GM23338 (cell line): Measurements from ENCODE around the gene RAB30. TPM values are rescaled to one million over a fixed set of nuclear protein-coding genes. Genes with fewer than 3 reads are reported as not detected.

ENCODE experiments used
- ATAC-seq: fragments of 200-7000 bp; cut with Tn5 transposase; 3 replicates; pipeline ENCODE4 v1.9.1; 2020
- DNase-seq: peaks from one replicate; pipeline ENCODE4 v3.0.0-alpha.2; 2015; ENCODE audit warnings: low spot score
- H2AFZ ChIP-seq: fragments of 200-600 bp; sonication (generic); 2 replicates; pipeline ENCODE4 v1.8.0; 2016; ENCODE audit warnings: antibody characterized with exemption, mild to moderate bottlenecking, moderate library complexity
- H3F3A ChIP-seq: fragments of 200-600 bp; sonication (generic); replicated peaks from 2 replicates; pipeline ENCODE4 v1.8.0; 2017; ENCODE audit warnings: antibody characterized with exemption, mixed run types, low read depth
- H3K27ac ChIP-seq: fragments of 200-600 bp; sonication (generic); 2 replicates; pipeline ENCODE4 v1.6.1; 2016; ENCODE audit warnings: low read depth
- H3K27me3 ChIP-seq: fragments of 200-600 bp; sonication (generic); 2 replicates; pipeline ENCODE4 v1.8.0; 2016; ENCODE audit warnings: mild to moderate bottlenecking, mixed run types, moderate library complexity; ENCODE audit not compliant: insufficient read depth
- H3K36me3 ChIP-seq: fragments of 200-600 bp; sonication (generic); 2 replicates; pipeline ENCODE4 v1.8.0; 2016; ENCODE audit warnings: mild to moderate bottlenecking; ENCODE audit not compliant: insufficient read depth
- H3K4me1 ChIP-seq: fragments of 200-600 bp; sonication (generic); 2 replicates; pipeline ENCODE4 v1.8.0; 2016; ENCODE audit warnings: mild to moderate bottlenecking, moderate library complexity; ENCODE audit not compliant: insufficient read depth
- H3K4me2 ChIP-seq: fragments of 200-600 bp; sonication (generic); 2 replicates; pipeline ENCODE4 v1.7.1; 2017; ENCODE audit warnings: mixed run types
- H3K4me3 ChIP-seq: fragments of 200-600 bp; sonication (generic); 2 replicates; pipeline ENCODE4 v1.6.1; 2016; ENCODE audit warnings: mixed run types
- H3K79me2 ChIP-seq: fragments of 200-600 bp; sonication (generic); replicated peaks from 2 replicates; pipeline ENCODE4 v1.8.0; 2017; ENCODE audit warnings: mild to moderate bottlenecking; ENCODE audit not compliant: insufficient read depth
- H3K9me2 ChIP-seq: fragments of 200-600 bp; sonication (generic); 2 replicates; pipeline ENCODE4 v1.8.0; 2017; ENCODE audit not compliant: insufficient read depth
- H4K20me1 ChIP-seq: fragments of 200-600 bp; sonication (generic); replicated peaks from 2 replicates; pipeline ENCODE4 v1.8.0; 2017; ENCODE audit warnings: mild to moderate bottlenecking; ENCODE audit not compliant: insufficient read depth
- H3K27ac Mint-ChIP-seq: 2 replicates; pipeline ENCODE4 v1.8.0; 2020; ENCODE audit warnings: inconsistent platforms, mild to moderate bottlenecking, moderate library complexity, mixed read lengths
- H3K27me3 Mint-ChIP-seq: 3 replicates; pipeline ENCODE4 v1.8.0; 2022; ENCODE audit warnings: low read depth, mild to moderate bottlenecking, moderate library complexity, mixed read lengths, inconsistent platforms; ENCODE audit not compliant: insufficient read depth, poor library complexity
- H3K36me3 Mint-ChIP-seq: 3 replicates; pipeline ENCODE4 v1.8.0; 2021; ENCODE audit warnings: low read depth, mild to moderate bottlenecking, inconsistent platforms, moderate library complexity, mixed read lengths
- H3K4me1 Mint-ChIP-seq: 3 replicates; pipeline ENCODE4 v1.8.0; 2020; ENCODE audit warnings: mild to moderate bottlenecking, inconsistent platforms, mixed read lengths
- H3K4me3 Mint-ChIP-seq: 3 replicates; pipeline ENCODE4 v1.8.0; 2021; ENCODE audit warnings: moderate library complexity, mild to moderate bottlenecking, inconsistent platforms, mixed read lengths
- H3K9me3 Mint-ChIP-seq: 3 replicates; pipeline ENCODE4 v1.8.0; 2020; ENCODE audit warnings: moderate library complexity, mild to moderate bottlenecking, inconsistent platforms, mixed read lengths
- CTCF ChIP-seq, 2 experiments: fragments of 200-600 bp in 1 of 2; sonication (generic) in 1 of 2; conservative IDR thresholded peaks; 2 replicates each; pipeline versions ENCODE4 v1.5.1 to v1.6.1; 2016 to 2017; ENCODE audit warnings: antibody characterized with exemption in 2 of 2, low read depth in 2 of 2, mild to moderate bottlenecking in 2 of 2, moderate library complexity in 1 of 2
- EZH2phosphoT487 ChIP-seq: fragments of 200-600 bp; sonication (generic); IDR thresholded peaks from one replicate; pipeline ENCODE4 v1.8.1; 2018; ENCODE audit warnings: antibody characterized with exemption; ENCODE audit not compliant: unreplicated experiment
- POLR2AphosphoS5 ChIP-seq: IDR thresholded peaks from 2 replicates; pipeline ENCODE4 v1.6.1; 2016; ENCODE audit warnings: antibody characterized with exemption, low read depth
- REST ChIP-seq: IDR thresholded peaks from one replicate; pipeline ENCODE4 v1.6.1; 2018; ENCODE audit warnings: antibody characterized with exemption; ENCODE audit not compliant: unreplicated experiment
- ZNF114 ChIP-seq: fragments of 250-450 bp; sonication (Bioruptor Pico); IDR thresholded peaks from 2 replicates; pipeline ENCODE4 v1.5.0; 2020; ENCODE audit warnings: mild to moderate bottlenecking, moderate library complexity
- ZNF331 ChIP-seq: fragments of 250-450 bp; sonication (Bioruptor Pico); IDR thresholded peaks from 2 replicates; pipeline ENCODE4 v1.5.0; 2020; ENCODE audit warnings: low read depth, mild to moderate bottlenecking, moderate library complexity
- polyA plus RNA-seq: library from polyadenylated mRNA; unstranded; fragments of >200 nt; fragmentation: Nextera tagmentation; extraction: Ambion mirVana; gene quantifications from 2 replicates; pipeline ENCODE4 v1.2.1, GENCODE V29; 2016
- total RNA-seq: library from RNA; depleted of rRNA; stranded (reverse); fragments of >200 nt; shearing (Covaris generic); gene quantifications from 2 replicates; pipeline ENCODE4 v1.2.3, GENCODE V29; 2014
- TF ChIP-seq, protein P1 (sequence below): IDR thresholded peaks from 2 replicates; pipeline ENCODE4 v1.6.1; 2016; ENCODE audit warnings: antibody characterized with exemption

Gene RAB30
- total and polyA plus RNA-seq, 2 experiments from 2014 or later: 3.3 to 6.6 TPM

- peak; percentile 57 for ATAC-seq
- peaks cover 5% of the 10 kb centered on the region for H3K27me3 Mint-ChIP-seq
- TF ChIP-seq POLR2AphosphoS5 (no peak), ZNF114 (CRISPR knock-in tag) (no peak), CTCF (conservative IDR thresholded peaks at IDR 0.05; ENCODE audit: low read depth in 2 of 2) (peak; percentile 12 to 15; a peak in 1 of 4 replicates)
Measured at GRCh38 chr11:83088965-83089364, 17.3 kb upstream of the RAB30 start.

DNA sequence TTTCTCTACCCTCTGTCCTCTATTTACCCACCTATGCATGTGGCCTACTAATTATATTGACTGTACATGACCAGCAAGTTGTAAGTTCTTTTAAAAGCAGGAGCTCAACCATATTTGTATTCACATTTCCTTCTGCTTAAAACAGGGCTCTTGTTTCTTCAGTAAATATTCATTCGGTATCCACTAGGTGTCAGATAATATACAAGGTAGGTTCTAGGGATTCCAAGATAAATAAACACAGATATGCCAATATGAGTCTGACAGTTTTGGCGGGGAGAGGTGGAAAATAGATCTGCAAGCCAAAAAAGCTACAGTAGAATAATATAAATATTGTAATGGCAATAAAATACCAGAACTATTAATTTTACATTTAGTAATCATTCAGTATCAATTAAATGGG, 15.3 kb upstream of the RAB30 start:
- ATAC-seq (no peak), DNase-seq (no peak)
- Mint-ChIP-seq H3K4me1 (peaks cover 3% of the 10 kb centered on the region), H3K27ac (no peak overlapping the region), H3K4me3 (no peak overlapping the region), H3K9me3 (no peaks in the 10 kb centered on the region), H3K36me3 (peaks cover 2% of the 10 kb centered on the region; the same call in 2 of the 3 replicates), H3K27me3 (peaks cover 4% of the 10 kb centered on the region)
- Histone ChIP-seq H3K27me3 (no peaks in the 10 kb centered on the region), H3K27ac (no peak overlapping the region), H3K4me3 (no peak overlapping the region), H3K4me1 (no peaks in the 10 kb centered on the region), H3K36me3 (no peaks in the 10 kb centered on the region), H4K20me1 (no peaks in the 10 kb centered on the region; the same call in none of the 2 replicates), H3K4me2 (no peak overlapping the region), H2AFZ (no peak overlapping the region), H3F3A (no peaks in the 10 kb centered on the region), H3K9me2 (no peaks in the 10 kb centered on the region), H3K79me2 (no peaks in the 10 kb centered on the region)
- peak in 1 of 2 experiments; percentile 24; a peak in 2 of 4 replicates for TF ChIP-seq CTCF (conservative IDR thresholded peaks at IDR 0.05; ENCODE audit: low read depth in 2 of 2)
- no peak for TF ChIP-seq EZH2phosphoT487

More at GRCh38 chr11:83088965-83089364, 17.3 kb upstream of the RAB30 start:
- no peaks in the 10 kb centered on the region for H3K9me3 Mint-ChIP-seq
- H3K9me2 ChIP-seq: no peaks in the 10 kb centered on the region
- H3K4me2 ChIP-seq: no peak overlapping the region
- no peaks in the 10 kb centered on the region for H3K36me3 ChIP-seq
- no peak overlapping the region for H3K4me3 ChIP-seq
- no peaks in the 10 kb centered on the region for H3K36me3 Mint-ChIP-seq
- H3K27ac Mint-ChIP-seq: no peak overlapping the region
- H4K20me1 ChIP-seq: no peaks in the 10 kb centered on the region; the same call in 1 of the 2 replicates
- H3F3A ChIP-seq: no peaks in the 10 kb centered on the region
- peak; percentile 14 for DNase-seq
- H3K79me2 ChIP-seq: no peaks in the 10 kb centered on the region
- H3K4me1 ChIP-seq: no peaks in the 10 kb centered on the region
- no peak overlapping the region for H2AFZ ChIP-seq
- H3K27ac ChIP-seq: no peak overlapping the region
- peaks cover 3% of the 10 kb centered on the region for H3K4me1 Mint-ChIP-seq
- no peaks in the 10 kb centered on the region for H3K27me3 ChIP-seq
- no peak overlapping the region for H3K4me3 Mint-ChIP-seq

GRCh38 chr11:83079820-83080219, 8.1 kb upstream of the RAB30 start:
- DNase-seq: no peak
- Mint-ChIP-seq H3K36me3 (peaks cover 15% of the 10 kb centered on the region; the same call in 2 of the 3 replicates), H3K27ac (no peak overlapping the region), H3K9me3 (no peaks in the 10 kb centered on the region), H3K4me3 (no peak overlapping the region), H3K4me1 (no peaks in the 10 kb centered on the region), H3K27me3 (no peaks in the 10 kb centered on the region)
- no peaks in the 10 kb centered on the region for H3K27me3 ChIP-seq
- H3K36me3 ChIP-seq: peaks cover 11% of the 10 kb centered on the region; the same call in 1 of the 2 replicates
- no peak for ATAC-seq
- no peaks in the 10 kb centered on the region for H3F3A ChIP-seq
- peaks cover 23% of the 10 kb centered on the region for H4K20me1 ChIP-seq
- no peaks in the 10 kb centered on the region; the same call in 1 of the 2 replicates for H3K79me2 ChIP-seq
- H3K4me3 ChIP-seq: no peak overlapping the region
- no peak overlapping the region for H2AFZ ChIP-seq
- no peak overlapping the region for H3K4me2 ChIP-seq
- H3K4me1 ChIP-seq: no peaks in the 10 kb centered on the region
- no peak for TF ChIP-seq REST
- TF ChIP-seq, protein P1, sequence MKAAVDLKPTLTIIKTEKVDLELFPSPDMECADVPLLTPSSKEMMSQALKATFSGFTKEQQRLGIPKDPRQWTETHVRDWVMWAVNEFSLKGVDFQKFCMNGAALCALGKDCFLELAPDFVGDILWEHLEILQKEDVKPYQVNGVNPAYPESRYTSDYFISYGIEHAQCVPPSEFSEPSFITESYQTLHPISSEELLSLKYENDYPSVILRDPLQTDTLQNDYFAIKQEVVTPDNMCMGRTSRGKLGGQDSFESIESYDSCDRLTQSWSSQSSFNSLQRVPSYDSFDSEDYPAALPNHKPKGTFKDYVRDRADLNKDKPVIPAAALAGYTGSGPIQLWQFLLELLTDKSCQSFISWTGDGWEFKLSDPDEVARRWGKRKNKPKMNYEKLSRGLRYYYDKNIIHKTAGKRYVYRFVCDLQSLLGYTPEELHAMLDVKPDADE: no peak
- no peak for TF ChIP-seq ZNF331
- H3K27ac ChIP-seq: no peak overlapping the region
- H3K9me2 ChIP-seq: no peaks in the 10 kb centered on the region
